GM19025 (cell line): ENCODE measurements around the gene CRADD.

Experiments
- ATAC-seq: cut with Tn5 transposase; IDR thresholded peaks from one replicate; pipeline ENCODE4 v1.9.1; 2021; ENCODE audit warnings: mild to moderate bottlenecking, low read depth, moderate library complexity; ENCODE audit not compliant: unreplicated experiment

The CRADD gene

GRCh38 chr12:93831374-93831773 lies 154.2 kb downstream of the CRADD start:
- ATAC-seq, result no peak

- ATAC-seq, result no peak
These were observed 155.0 kb downstream of the CRADD start for GRCh38 chr12:93832131-93832530.

- ATAC-seq, result no peak
These were observed 156.8 kb downstream of the CRADD start for GRCh38 chr12:93833946-93834345.

- no peak for ATAC-seq
These were observed 159.6 kb downstream of the CRADD start for GRCh38 chr12:93836620-93837260.

- no peak for ATAC-seq
These were observed 161.0 kb downstream of the CRADD start for GRCh38 chr12:93838193-93838592.

GRCh38 chr12:93839064-93839463 lies 161.9 kb downstream of the CRADD start:
- no peak for ATAC-seq

GRCh38 chr12:93841671-93842070 lies 164.5 kb downstream of the CRADD start:
- ATAC-seq, result no peak

- ATAC-seq, result no peak
These were observed 167.1 kb downstream of the CRADD start for GRCh38 chr12:93844164-93844784.

- ATAC-seq, result no peak
These were observed 169.9 kb downstream of the CRADD start for GRCh38 chr12:93846936-93847516.

- ATAC-seq, result peak; percentile 80
These were observed 170.6 kb downstream of the CRADD start for GRCh38 chr12:93847517-93848474.

- ATAC-seq, result no peak
These were observed 171.4 kb downstream of the CRADD start for GRCh38 chr12:93848523-93849101.

GRCh38 chr12:93849946-93850345 lies 172.8 kb downstream of the CRADD start:
- no peak for ATAC-seq

GRCh38 chr12:93850481-93851256 lies 173.5 kb downstream of the CRADD start:
- ATAC-seq, result no peak

- ATAC-seq, result no peak
These were observed 174.1 kb downstream of the CRADD start for GRCh38 chr12:93851257-93851671.

GRCh38 chr12:93852173-93852591 lies 175.0 kb downstream of the CRADD start:
- ATAC-seq, result no peak

GRCh38 chr12:93853698-93854478 lies 176.7 kb downstream of the CRADD start:
- no peak for ATAC-seq

- ATAC-seq, result no peak
These were observed 178.1 kb downstream of the CRADD start for GRCh38 chr12:93855261-93855660.

- ATAC-seq, result no peak
These were observed 179.4 kb downstream of the CRADD start for GRCh38 chr12:93856611-93857010.
